HCT116 (cell line): Measurements from ENCODE around the gene ACTR8. TPM values are rescaled to one million over a fixed set of nuclear protein-coding genes. Genes with fewer than 3 reads are reported as not detected.

Experiments used
- ATAC-seq: fragments of 200-7000 bp; cut with Tn5 transposase; 2 replicates; pipeline ENCODE4 v1.9.1; 2020; ENCODE audit warnings: mild to moderate bottlenecking, moderate library complexity
- BruUV-seq: library from RNA; stranded (reverse); fragments of 400-500 nt; replicated peaks from 2 replicates; lab custom pipeline; 2021; lab: Mats Ljungman, UMichigan
- CTCF ChIA-PET: fragments of 300-600 bp; sonication (Branson Sonifier 250); formaldehyde crosslinking; loops from one replicate; lab custom pipeline; 2021; ENCODE audit warnings: antibody characterized with exemption; lab: Charles Lee
- POLR2A ChIA-PET: fragments of 300-600, 350-600 bp; sonication (Branson Sonifier 250); formaldehyde crosslinking; loops from one replicate; lab custom pipeline; 2021; ENCODE audit warnings: antibody characterized with exemption; lab: Charles Lee
- RAD21 ChIA-PET, 2 experiments: fragments of 300-600 bp; sonication (Branson Sonifier 250); formaldehyde crosslinking; loops; one replicate each; lab custom pipeline; 2023; ENCODE audit warnings: low total read pairs in 2 of 2; ENCODE audit not compliant: uncharacterized antibody in 2 of 2, unreplicated experiment in 2 of 2, low non-redundant PET in 1 of 2; lab: Charles Lee
- DNase-seq: peaks from one replicate; pipeline ENCODE4 v3.0.0-alpha.2; 2010; ENCODE audit warnings: low read depth, low spot score
- H2AFZ ChIP-seq: fragments of 200-600 bp; shearing (Covaris generic), sonication (generic); 2 replicates; pipeline ENCODE4 v1.6.1; 2017; ENCODE audit warnings: low read depth, mixed run types, mixed read lengths, antibody characterized with exemption, low read length; ENCODE audit not compliant: poor library complexity, severe bottlenecking
- H3K27ac ChIP-seq: 2 replicates; pipeline ENCODE4 v1.5.1; 2012; ENCODE audit warnings: low read depth, low read length
- H3K27me3 ChIP-seq: fragments of 200-600 bp; sonication (generic); 2 replicates; pipeline ENCODE4 v1.6.1; 2016; ENCODE audit warnings: mixed run types, low read length, mixed read lengths; ENCODE audit not compliant: insufficient read depth
- H3K36me3 ChIP-seq, 2 experiments: fragments of 200-500 bp in 1 of 2; fragments of 200-600 bp in 1 of 2; sonication (Bioruptor generic) in 1 of 2; sonication (generic) in 1 of 2; 2 replicates each; pipeline versions ENCODE4 v1.5.1 to v1.6.1; 2014 to 2016; ENCODE audit warnings: low read length in 2 of 2, inconsistent platforms in 1 of 2, mixed read lengths in 1 of 2, mixed run types in 1 of 2; ENCODE audit not compliant: insufficient read depth in 2 of 2, control insufficient read depth in 1 of 2
- H3K4me1 ChIP-seq, 2 experiments: fragments of 200-600 bp in 1 of 2; sonication (generic) in 1 of 2; 2 replicates each; pipeline versions ENCODE4 v1.5.1 to v1.6.1; 2012 to 2017; ENCODE audit warnings: low read length in 2 of 2, inconsistent platforms in 1 of 2, mild to moderate bottlenecking in 1 of 2, mixed read lengths in 1 of 2, mixed run types in 1 of 2, moderate library complexity in 1 of 2; ENCODE audit not compliant: insufficient read depth in 2 of 2, control insufficient read depth in 1 of 2
- H3K4me2 ChIP-seq: fragments of 200-600 bp; sonication (generic); 2 replicates; pipeline ENCODE4 v1.6.1; 2017; ENCODE audit warnings: mixed run types, low read length, mixed read lengths
- H3K4me3 ChIP-seq, 2 experiments: fragments of 200-600 bp in 1 of 2; sonication (generic) in 1 of 2; replicated peaks in 1 of 2; 2 replicates each; pipeline ENCODE4 v1.5.1; 2011 to 2016; ENCODE audit warnings: low read length in 2 of 2, control low read depth in 1 of 2, low read depth in 1 of 2, mild to moderate bottlenecking in 1 of 2, mixed read lengths in 1 of 2, mixed run types in 1 of 2
- H3K79me2 ChIP-seq: fragments of 200-600 bp; sonication (generic); 2 replicates; pipeline ENCODE4 v1.6.1; 2017; ENCODE audit warnings: mild to moderate bottlenecking, mixed run types, low read length, moderate library complexity, mixed read lengths; ENCODE audit not compliant: insufficient read depth
- H3K9ac ChIP-seq: fragments of 200-600 bp; sonication (generic); 2 replicates; pipeline ENCODE4 v1.6.1; 2016; ENCODE audit warnings: low read length, mixed read lengths
- H3K9me2 ChIP-seq: fragments of 200-600 bp; sonication (generic), shearing (Covaris generic); 2 replicates; pipeline ENCODE4 v1.6.1; 2017; ENCODE audit warnings: mixed run types, mild to moderate bottlenecking, moderate library complexity; ENCODE audit not compliant: insufficient read depth
- H3K9me3 ChIP-seq, 2 experiments: fragments of 200-500 bp in 1 of 2; fragments of 200-600 bp in 1 of 2; sonication (Bioruptor generic) in 1 of 2; sonication (generic) in 1 of 2; 2 replicates each; pipeline ENCODE4 v1.6.1; 2014 to 2017; ENCODE audit warnings: low read length in 2 of 2, mixed read lengths in 2 of 2, inconsistent platforms in 1 of 2, low read depth in 1 of 2, mild to moderate bottlenecking in 1 of 2, mixed run types in 1 of 2, moderate library complexity in 1 of 2; ENCODE audit not compliant: control insufficient read depth in 1 of 2, insufficient read depth in 1 of 2
- H4K20me1 ChIP-seq: fragments of 200-600 bp; sonication (generic), shearing (Covaris generic); 2 replicates; pipeline ENCODE4 v1.6.1; 2017; ENCODE audit warnings: mixed run types, mild to moderate bottlenecking, moderate library complexity; ENCODE audit not compliant: insufficient read depth
- EGR1 ChIP-seq: IDR thresholded peaks from 2 replicates; pipeline ENCODE4 v1.6.1; 2012; ENCODE audit warnings: low read depth
- EZH2 ChIP-seq: fragments of 200-600 bp; sonication (generic); IDR thresholded peaks from 2 replicates; pipeline ENCODE4 v1.6.1; 2017; ENCODE audit warnings: antibody characterized with exemption, mixed run types
- EZH2phosphoT487 ChIP-seq: fragments of 200-600 bp; IDR thresholded peaks from 2 replicates; pipeline ENCODE4 v1.6.1; 2018; ENCODE audit warnings: antibody characterized with exemption, borderline replicate concordance
- FOSL1 ChIP-seq: IDR thresholded peaks from 2 replicates; pipeline ENCODE4 v1.6.1; 2012; ENCODE audit warnings: low read depth
- JUND ChIP-seq: IDR thresholded peaks from 2 replicates; pipeline ENCODE4 v1.6.1; 2012
- POLR2A ChIP-seq: IDR thresholded peaks from 2 replicates; pipeline ENCODE4 v1.7.0; 2011; ENCODE audit warnings: borderline replicate concordance; ENCODE audit not compliant: insufficient read depth, insufficient read length; ENCODE audit errors: extremely low read depth
- SP1 ChIP-seq: IDR thresholded peaks from 2 replicates; pipeline ENCODE4 v1.6.1; 2012; ENCODE audit warnings: low read depth
- SRF ChIP-seq: IDR thresholded peaks from 2 replicates; pipeline ENCODE4 v1.6.1; 2012; ENCODE audit warnings: low read depth
- TCF7L2 ChIP-seq: IDR thresholded peaks from 2 replicates; pipeline ENCODE4 v1.7.0; 2011; ENCODE audit warnings: borderline replicate concordance, inconsistent platforms; ENCODE audit not compliant: insufficient read depth, insufficient read length; ENCODE audit errors: extremely low read depth
- YY1 ChIP-seq: IDR thresholded peaks from 2 replicates; pipeline ENCODE4 v1.6.1; 2011; ENCODE audit warnings: low read length, low read depth, moderate library complexity, mild to moderate bottlenecking; ENCODE audit not compliant: insufficient replicate concordance; ENCODE audit errors: extremely low read depth
- ZNF274 ChIP-seq: fragments of 200-500 bp; sonication (Bioruptor generic); IDR thresholded peaks from 2 replicates; pipeline ENCODE4 v1.6.1; 2014; ENCODE audit warnings: mild to moderate bottlenecking, low read depth, low read length, inconsistent platforms
- intact Hi-C: fragments of 100-400 bp; cut with micrococcal nuclease; formaldehyde crosslinking; loops from 2 replicates; pipeline ENCODE4 v1.10.0; 2022
- total RNA-seq: library from RNA; stranded (reverse); gene quantifications from one replicate; pipeline ENCODE4 v1.2.1, GENCODE V29; 2021; ENCODE audit not compliant: unreplicated experiment
- TF ChIP-seq, protein P1 (sequence below), 3 experiments: fragments of 200-600 bp in 1 of 3; sonication (generic) in 1 of 3; IDR thresholded peaks in 2 of 3; conservative IDR thresholded peaks in 1 of 3; 2 replicates each; pipeline ENCODE4 v1.5.1; 2012 to 2017; ENCODE audit warnings: low read depth in 2 of 3, low read length in 2 of 3, antibody characterized with exemption in 1 of 3, borderline replicate concordance in 1 of 3, control low read depth in 1 of 3, mild to moderate bottlenecking in 1 of 3, mixed read lengths in 1 of 3, mixed run types in 1 of 3, moderate library complexity in 1 of 3; ENCODE audit not compliant: insufficient read depth in 1 of 3
- TF ChIP-seq, protein P2 (sequence below): IDR thresholded peaks from 2 replicates; pipeline ENCODE4 v1.6.1; 2012
- TF ChIP-seq, protein P3 (sequence below): IDR thresholded peaks from 2 replicates; pipeline ENCODE4 v1.6.1; 2012

The ACTR8 gene
- total RNA-seq, 1 experiment from 2014 or later, result 25.5 TPM

DNA sequence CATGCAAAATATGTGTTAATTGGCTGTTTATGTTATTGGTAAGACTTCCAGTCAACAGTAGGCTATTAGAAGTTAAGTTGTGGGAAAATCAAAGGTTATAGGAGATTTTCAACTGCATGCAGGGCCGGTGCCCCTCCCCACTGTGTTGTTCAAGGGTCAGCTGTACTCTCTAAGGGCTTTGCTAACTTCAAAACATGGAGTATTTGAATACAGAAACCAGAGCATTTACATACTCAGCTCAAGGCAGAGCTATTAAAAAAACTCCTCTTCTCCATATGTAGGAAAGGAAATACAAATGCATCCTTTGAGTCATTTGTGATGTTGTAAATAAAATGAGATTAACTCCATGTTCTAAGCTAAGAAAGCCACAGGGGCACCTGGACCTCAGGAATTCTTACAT, 18.8 kb downstream of the ACTR8 start:
- Histone ChIP-seq H3K9me3 (no peaks in the 10 kb centered on the region), H3K36me3 (peaks cover 9 to 13% of the 10 kb centered on the region in 2 experiments; a peak in 3 of 4 replicates), H3K9ac (no peak overlapping the region), H3K79me2 (no peaks in the 10 kb centered on the region), H4K20me1 (no peaks in the 10 kb centered on the region), H2AFZ (no peak overlapping the region), H3K4me2 (no peak overlapping the region), H3K9me2 (no peaks in the 10 kb centered on the region), H3K27me3 (no peaks in the 10 kb centered on the region), H3K27ac (no peak overlapping the region), H3K4me3 (no peak overlapping the region), H3K4me1 (no peaks in the 10 kb centered on the region)
- RAD21 ChIA-PET, result no interaction called here
- CTCF ChIA-PET, result no interaction called here
- no TSS peak for BruUV-seq
- ATAC-seq (no peak), DNase-seq (no peak)
- intact Hi-C loops, result no loop called here
- POLR2A ChIA-PET, result no interaction called here
- TF ChIP-seq YY1 (no peak), SRF (no peak), FOSL1 (no peak), ZNF274 (no peak), SP1 (no peak), JUND (no peak), EGR1 (no peak), POLR2A (no peak), EZH2 (no peak), TCF7L2 (no peak), EZH2phosphoT487 (no peak)
- TF ChIP-seq, protein P1, sequence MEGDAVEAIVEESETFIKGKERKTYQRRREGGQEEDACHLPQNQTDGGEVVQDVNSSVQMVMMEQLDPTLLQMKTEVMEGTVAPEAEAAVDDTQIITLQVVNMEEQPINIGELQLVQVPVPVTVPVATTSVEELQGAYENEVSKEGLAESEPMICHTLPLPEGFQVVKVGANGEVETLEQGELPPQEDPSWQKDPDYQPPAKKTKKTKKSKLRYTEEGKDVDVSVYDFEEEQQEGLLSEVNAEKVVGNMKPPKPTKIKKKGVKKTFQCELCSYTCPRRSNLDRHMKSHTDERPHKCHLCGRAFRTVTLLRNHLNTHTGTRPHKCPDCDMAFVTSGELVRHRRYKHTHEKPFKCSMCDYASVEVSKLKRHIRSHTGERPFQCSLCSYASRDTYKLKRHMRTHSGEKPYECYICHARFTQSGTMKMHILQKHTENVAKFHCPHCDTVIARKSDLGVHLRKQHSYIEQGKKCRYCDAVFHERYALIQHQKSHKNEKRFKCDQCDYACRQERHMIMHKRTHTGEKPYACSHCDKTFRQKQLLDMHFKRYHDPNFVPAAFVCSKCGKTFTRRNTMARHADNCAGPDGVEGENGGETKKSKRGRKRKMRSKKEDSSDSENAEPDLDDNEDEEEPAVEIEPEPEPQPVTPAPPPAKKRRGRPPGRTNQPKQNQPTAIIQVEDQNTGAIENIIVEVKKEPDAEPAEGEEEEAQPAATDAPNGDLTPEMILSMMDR (IDR thresholded peaks at IDR 0.05 in 2 of 3, conservative IDR thresholded peaks at IDR 0.05 in 1 of 3; ENCODE audit: borderline replicate concordance in 1 of 3, insufficient read depth in 1 of 3, low read depth in 2 of 3, low read length in 2 of 3), result no peak
- TF ChIP-seq, protein P2, sequence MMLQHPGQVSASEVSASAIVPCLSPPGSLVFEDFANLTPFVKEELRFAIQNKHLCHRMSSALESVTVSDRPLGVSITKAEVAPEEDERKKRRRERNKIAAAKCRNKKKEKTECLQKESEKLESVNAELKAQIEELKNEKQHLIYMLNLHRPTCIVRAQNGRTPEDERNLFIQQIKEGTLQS, result no peak
- TF ChIP-seq, protein P3, sequence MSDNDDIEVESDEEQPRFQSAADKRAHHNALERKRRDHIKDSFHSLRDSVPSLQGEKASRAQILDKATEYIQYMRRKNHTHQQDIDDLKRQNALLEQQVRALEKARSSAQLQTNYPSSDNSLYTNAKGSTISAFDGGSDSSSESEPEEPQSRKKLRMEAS, result no peak
